ENCODE data around the gene IGFBP6.

IGFBP6 gene

DNA sequence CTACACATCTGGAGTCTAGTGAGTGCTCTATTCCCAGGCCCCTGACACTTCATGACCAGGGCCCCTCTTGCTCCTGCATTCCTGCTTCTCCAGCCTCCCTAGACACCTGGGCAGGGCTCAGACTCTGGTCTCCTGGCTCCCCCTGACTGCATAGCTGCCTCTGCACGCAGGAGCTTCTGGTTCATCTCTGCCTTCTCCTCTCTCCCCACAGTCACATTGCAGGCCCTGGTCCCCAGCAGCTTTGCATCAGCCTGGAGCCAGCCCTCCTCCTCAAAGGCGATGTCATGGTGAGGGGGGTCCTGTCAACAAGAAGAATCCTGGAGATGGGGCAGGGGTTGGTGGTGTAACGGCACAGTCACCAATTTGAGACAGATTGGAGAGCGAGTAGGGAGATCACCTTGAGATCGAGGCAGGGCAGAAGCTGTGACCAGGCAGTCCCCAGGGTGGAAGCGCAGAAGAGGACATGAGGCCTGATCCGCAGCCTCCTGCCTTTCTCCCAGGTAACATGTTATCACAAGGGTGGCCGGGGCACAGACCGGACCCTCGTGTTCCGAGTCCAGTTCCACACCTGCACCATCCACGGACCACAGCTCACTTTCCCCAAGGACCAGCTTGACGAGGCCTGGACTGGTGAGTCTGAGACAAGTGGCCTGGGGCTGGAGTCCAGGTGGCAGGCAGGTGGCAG is 39.5 kb upstream of the IGFBP6 start:
- peak in 7 of 42 donors; percentile 4 to 36 (median 15) for DNase-seq
- intact Hi-C loops (cut with DNase I) = loop anchor here (5.0 kb wide), 1 partner anchor 39 kb away; the partner anchor contains the start of gene IGFBP6

DNA sequence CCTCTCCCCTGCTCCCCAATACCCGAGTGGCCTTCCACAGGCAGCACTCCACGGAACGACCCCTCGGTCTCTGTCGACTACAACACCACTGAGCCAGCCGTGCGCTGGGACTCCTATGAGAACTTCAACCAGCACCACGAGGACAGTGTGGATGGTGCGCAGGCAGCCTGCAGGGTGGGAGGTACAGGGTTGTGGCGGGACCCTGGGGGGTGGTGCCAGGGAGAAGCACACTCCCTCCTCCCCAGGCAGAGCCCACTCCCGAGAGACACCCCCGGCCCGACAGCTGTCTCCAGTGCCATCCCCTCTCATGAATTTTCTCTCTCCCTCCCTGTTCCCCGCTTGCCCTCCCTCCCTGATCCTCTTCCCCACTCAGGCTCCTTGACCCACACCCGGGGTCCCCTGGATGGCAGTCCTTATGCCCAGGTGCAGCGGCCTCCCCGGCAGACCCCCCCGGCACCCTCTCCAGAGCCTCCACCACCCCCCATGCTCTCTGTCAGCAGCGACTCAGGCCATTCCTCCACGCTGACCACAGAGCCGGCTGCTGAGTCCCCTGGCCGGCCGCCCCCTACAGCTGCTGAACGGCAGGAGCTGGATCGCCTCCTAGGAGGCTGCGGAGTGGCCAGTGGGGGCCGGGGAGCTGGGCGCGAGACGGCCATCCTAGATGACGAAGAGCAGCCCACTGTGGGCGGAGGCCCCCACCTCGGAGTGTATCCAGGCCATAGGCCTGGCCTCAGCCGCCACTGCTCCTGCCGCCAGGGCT is 38.6 kb upstream of the IGFBP6 start:
- intact Hi-C loops (cut with DNase I) = loop anchor here (5.0 kb wide), 1 partner anchor 38 kb away; the partner anchor contains the start of gene IGFBP6
- DNase-seq = peak in 6 of 42 donors; percentile 5 to 34 (median 15)

DNA sequence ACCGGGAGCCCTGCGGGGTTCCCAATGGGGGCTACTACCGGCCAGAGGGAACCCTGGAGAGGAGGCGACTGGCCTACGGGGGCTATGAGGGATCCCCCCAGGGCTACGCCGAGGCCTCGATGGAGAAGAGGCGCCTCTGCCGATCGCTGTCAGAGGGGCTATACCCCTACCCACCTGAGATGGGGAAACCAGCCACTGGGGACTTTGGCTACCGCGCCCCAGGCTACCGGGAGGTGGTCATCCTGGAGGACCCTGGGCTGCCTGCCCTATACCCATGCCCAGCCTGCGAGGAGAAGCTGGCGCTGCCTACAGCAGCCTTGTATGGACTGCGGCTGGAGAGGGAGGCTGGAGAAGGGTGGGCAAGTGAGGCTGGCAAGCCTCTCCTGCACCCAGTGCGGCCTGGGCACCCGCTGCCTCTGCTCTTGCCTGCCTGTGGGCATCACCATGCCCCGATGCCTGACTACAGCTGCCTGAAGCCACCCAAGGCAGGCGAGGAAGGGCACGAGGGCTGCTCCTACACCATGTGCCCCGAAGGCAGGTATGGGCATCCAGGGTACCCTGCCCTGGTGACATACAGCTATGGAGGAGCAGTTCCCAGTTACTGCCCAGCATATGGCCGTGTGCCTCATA is 37.9 kb upstream of the IGFBP6 start:
- peak in 6 of 42 donors; percentile 5 to 38 (median 12) for DNase-seq
- intact Hi-C loops (cut with DNase I) = loop anchor here (5.0 kb wide), 1 partner anchor 38 kb away; the partner anchor contains the start of gene IGFBP6

DNA sequence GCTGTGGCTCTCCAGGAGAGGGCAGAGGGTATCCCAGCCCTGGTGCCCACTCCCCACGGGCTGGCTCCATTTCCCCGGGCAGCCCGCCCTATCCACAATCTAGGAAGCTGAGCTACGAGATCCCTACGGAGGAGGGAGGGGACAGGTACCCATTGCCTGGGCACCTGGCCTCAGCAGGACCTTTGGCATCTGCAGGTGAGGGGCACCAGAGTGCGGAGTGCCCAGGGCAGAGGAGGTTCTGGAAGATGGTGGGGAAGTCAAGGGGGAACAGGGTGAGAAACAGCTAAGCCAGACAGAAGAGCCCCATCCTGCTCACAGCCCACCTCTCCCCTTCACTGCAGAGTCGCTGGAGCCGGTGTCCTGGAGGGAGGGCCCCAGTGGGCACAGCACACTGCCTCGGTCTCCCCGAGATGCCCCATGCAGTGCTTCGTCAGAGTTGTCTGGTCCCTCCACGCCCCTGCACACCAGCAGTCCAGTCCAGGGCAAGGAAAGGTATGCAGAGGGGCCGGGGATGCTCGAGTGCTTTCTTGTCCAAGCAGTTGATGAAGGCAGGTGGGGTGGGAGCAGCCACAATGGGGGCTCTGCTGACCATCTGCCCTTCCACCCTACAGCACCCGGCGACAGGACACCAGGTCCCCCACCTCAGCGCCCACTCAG is 37.3 kb upstream of the IGFBP6 start:
- DNase-seq = peak in 3 of 42 donors; percentile 4 to 22 (median 4)
- intact Hi-C loops (cut with DNase I) = no loop called here

DNA sequence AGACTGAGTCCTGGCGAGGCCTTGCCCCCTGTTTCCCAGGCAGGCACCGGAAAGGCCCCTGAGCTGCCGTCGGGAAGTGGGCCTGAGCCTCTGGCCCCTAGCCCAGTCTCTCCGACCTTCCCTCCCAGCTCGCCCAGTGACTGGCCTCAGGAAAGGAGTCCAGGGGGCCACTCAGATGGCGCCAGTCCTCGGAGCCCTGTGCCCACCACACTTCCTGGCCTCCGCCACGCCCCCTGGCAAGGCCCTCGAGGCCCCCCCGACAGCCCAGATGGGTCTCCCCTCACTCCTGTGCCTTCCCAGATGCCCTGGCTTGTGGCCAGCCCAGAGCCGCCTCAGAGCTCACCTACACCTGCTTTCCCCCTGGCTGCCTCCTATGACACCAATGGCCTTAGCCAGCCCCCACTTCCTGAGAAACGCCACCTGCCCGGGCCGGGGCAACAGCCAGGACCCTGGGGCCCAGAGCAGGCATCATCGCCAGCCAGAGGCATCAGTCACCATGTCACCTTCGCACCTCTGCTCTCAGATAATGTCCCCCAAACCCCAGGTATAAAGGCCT is 36.7 kb upstream of the IGFBP6 start:
- DNase-seq = peak in 9 of 42 donors; percentile 2 to 42 (median 16)
- intact Hi-C loops (cut with DNase I) = no loop called here

DNA sequence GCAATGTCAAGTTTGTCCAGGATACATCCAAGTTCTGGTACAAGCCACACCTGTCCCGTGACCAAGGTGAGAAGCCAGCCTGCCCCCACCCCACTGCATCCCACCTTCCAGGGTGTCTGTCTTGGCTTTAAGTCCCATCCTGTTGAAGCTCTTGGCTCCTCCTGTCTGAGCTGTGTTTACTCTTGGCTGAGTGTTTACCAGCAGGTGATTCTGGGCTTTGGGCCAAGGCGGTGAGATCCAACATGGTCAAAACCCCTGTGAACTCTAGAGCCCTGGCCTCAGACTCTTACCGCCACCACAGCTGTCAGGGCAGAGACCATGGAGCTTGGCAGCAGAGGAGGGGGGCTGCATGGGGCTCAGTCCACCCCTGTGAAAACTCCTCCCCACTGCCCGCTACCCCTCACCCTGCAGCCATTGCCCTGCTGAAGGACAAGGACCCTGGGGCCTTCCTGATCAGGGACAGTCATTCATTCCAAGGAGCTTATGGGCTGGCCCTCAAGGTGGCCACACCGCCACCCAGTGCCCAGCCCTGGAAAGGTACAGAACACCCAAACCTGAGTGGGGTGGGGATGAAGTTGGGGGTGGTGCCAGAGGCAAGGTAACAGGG is 36.0 kb upstream of the IGFBP6 start:
- intact Hi-C loops (cut with DNase I) = no loop called here
- peak in 7 of 42 donors; percentile 4 to 43 (median 30) for DNase-seq

DNA sequence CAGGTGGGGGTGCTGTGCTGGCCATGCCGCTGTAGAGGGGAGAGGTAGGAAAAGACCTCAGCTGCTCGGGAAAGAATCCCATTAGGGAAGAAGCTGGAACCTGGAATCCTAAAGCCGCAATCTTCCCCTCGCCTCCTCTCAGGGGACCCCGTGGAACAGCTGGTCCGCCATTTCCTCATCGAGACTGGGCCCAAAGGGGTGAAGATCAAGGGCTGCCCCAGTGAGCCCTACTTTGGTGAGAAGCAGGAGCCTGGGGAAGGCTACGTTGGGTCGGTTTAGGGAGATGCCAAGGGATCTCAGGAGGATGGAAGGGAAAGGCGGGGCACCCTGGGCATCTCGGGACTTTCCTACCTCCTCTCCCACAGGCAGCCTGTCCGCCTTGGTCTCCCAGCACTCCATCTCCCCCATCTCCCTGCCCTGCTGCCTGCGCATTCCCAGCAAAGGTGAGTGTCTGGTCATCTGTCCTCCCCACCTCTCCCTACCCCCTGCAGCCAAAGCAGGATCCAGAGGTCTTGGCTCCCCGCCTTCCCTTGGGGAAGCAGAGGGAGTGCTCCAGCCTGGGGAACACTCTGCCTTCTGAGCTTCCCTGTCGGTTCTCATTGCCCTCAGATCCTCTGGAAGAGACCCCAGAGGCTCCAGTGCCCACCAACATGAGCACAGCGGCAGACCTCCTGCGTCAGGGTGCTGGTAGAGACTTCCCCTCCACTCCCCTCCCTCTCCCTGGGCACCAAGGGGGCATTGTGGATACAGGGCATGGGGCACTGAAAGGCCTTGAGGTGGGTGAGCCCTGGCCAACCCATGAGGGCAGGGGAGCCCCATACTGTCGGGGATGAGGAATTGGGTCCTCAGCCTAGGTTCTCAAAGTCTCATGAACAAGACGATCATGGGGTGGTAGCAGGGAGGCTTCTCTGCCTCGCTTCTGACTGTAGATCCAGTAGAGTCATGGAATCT is 35.2 kb upstream of the IGFBP6 start:
- intact Hi-C loops (cut with DNase I) = no loop called here
- peak in 6 of 42 donors; percentile 5 to 42 (median 20) for DNase-seq

DNA sequence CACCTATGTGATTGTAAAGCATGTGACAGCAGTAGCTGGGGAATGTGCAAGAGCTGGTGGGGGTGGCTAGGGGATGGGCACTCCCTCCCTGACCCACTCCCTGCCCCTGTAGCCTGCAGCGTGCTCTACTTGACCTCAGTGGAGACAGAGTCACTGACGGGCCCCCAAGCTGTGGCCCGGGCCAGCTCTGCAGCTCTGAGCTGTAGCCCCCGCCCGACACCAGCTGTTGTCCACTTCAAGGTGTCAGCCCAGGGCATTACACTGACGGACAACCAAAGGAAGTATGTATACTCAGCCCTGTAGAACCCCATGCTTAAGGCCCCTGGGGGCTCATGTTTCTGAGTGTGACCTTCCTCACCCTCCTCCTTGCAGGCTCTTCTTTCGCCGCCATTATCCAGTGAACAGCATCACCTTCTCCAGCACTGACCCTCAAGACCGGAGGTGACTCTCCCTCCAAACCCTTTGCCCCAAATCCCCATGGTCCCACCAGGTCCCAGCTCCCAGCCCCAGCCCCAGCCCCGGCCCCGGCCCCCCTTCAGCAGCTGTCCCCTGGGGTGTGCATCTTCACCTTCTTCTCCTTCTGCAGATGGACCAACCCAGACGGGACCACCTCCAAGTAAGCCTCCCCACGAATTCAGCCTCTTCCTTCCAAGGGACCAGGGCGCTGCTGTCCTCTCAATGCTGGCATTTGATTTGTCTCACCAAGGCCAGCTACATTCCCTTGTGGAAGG is 34.3 kb upstream of the IGFBP6 start:
- intact Hi-C loops (cut with DNase I) = no loop called here
- peak in 7 of 42 donors; percentile 3 to 42 (median 28) for DNase-seq

DNA sequence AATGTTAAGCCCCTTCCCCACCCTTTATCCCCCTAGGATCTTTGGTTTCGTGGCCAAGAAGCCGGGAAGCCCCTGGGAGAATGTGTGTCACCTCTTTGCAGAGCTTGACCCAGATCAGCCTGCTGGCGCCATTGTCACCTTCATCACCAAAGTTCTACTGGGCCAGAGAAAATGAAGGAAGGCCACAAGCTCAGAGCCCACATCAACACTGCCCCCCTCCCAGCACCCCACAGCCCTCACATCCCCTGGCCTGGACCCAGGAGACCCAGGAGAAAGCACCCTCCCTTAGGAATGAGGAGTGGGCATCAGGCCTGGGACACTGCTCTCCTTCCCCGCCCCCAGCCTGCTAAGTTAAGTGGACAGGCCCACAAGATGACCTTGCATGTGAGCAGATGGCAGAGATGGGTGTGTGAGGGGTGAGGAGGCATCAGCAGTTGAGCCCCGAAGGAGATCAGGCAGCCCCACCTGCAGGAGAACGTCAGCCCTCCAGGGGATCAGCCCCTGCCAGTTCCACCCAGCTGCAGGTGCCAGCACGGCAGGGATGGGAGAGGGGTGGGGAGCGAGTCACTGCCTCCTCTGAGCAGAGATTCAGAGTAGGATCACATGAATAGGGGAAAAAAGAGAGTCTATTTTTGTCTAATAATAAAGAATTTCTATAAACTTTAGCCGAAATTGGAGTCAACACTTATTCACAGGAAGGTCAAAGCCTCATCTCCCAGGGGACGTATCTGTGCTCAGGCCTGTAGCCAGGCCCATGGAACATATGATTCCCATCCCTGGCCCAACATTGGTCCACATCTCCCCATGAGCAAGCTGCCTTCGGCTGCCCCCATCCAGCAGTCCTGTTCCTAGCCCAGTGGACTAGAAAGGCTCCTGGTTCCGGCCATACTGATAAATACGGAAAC is 33.5 kb upstream of the IGFBP6 start:
- intact Hi-C loops (cut with DNase I) = no loop called here

DNA sequence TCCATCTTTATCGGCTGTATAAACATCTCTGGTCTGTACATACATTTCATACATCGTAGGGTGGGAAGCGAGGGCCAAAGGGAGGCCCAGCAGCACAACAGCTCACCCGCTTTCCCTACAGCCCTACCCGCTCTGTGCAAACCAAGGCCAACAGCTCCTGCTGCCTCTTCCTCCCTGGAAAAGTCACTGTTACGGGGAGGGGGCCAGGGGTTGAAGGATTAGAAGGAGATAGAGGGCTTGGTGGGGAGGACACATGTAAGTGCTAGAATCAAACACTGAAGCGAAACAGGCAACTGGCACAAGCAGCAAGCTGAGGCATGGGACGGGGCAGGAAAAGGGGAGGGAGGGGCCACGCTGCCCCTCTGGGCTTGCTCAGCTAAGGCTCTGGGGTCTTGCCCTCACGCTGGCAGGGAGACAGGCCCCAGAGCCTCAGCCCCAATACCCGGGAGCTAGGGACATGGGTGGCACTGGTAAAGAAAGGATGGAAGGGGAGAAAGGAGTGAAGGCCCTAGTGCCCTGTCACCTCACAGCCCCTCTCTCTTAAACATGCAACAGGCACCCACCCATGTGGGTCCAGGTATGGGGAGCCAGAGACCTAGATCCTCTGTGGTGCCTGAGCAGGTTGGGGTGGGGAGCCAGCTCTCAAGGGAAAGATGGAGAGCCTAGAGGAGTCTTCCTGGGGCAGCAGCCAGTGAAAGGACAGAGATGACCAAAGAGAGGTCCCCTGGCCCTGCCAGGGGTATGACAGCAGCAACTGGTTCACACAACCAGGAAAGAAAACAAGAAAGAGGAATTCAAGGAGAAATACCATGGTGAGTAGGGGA is 32.6 kb upstream of the IGFBP6 start:
- DNase-seq = peak in 5 of 42 donors; percentile 4 to 40 (median 31)
- intact Hi-C loops (cut with DNase I) = loop anchor here (5.0 kb wide), 1 partner anchor 37 kb away; the partner anchor contains the start of gene SOAT2

More for the DNA sequence above, 33.5 kb upstream of the IGFBP6 start:
- DNase-seq = peak in 14 of 42 donors; percentile 17 to 72 (median 47)

DNA sequence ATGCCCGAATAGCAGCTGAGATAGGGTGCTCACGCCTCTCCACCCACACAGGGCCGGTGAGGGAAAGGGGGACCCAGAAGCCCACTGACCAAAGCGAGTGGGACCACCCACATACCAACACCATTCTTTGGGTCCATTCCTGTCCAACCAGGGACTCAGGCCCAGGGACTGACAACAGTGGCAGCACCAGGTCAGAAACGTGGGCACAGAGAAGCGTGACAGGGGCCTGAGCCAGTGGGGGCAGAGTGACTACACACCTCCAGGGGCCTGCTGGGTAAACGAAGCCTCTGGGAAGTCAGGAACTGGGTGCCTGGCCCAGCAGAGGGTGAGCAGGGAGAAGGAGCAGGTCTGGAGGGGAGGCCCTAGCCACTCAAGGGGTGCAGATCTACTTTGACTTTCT is 32.0 kb upstream of the IGFBP6 start:
- intact Hi-C loops (cut with DNase I) = loop anchor here (5.0 kb wide), 1 partner anchor 37 kb away; the partner anchor contains the start of gene SOAT2
- DNase-seq = peak in 5 of 42 donors; percentile 4 to 39 (median 21)

DNA sequence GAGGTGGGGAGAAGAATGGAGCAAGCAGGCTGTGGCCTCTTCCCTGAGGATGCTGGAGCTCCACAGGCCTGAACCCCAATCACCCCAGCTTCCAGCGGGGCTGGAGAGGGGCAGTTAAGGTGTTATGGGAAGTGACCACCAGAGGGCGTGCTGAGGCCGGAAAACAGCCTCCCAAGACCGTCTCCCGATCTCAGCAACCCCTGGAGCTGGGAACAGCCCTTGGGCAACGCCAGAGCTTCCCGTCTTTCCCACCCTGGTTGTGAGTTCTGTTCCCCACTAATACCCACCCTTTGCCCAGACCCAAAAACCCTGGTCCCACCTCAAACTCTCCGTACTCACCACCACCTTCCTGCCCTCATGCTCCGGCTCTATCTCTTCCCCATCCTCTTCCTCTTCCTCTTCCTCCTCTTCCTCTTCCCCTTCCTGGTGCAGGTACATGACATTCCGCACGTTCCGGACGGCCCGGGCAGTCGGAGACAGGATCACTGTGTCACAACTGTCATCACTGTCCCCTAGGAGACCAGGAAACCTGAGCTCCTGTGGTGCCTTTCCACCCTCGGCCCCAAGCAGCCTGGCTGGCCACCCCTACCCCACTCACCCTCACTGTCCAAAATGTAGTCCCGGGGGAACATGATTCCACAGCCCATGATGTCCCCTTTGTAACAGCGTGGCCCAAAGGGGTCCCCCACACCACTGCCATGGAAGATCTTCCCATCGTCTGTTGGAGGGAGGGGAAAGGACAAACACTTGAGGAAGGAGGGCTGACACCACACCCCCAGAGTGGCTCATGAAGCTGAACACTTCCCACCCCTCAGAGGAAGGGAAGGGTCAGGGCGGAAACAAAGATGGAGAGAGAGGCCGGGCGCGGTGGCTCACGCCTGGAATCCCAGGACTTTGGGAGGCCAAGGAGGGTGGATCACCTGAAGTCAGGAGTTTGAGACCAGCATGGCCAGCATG is 31.2 kb upstream of the IGFBP6 start:
- peak in 41 of 42 donors; percentile 60 to 94 (median 83) for DNase-seq
- intact Hi-C loops (cut with DNase I) = loop anchor here (5.0 kb wide), 1 partner anchor 36 kb away; the partner anchor contains the start of gene SOAT2
